Measurements from ENCODE around the gene PPP1CC.

GRCh38 chr12:110697236-110697635 lies 45.5 kb downstream of the PPP1CC start:
- TF ChIP-seq CTCF (IDR thresholded peaks at IDR 0.05) = no peak
- TF ChIP-seq POLR2A (IDR thresholded peaks at IDR 0.05) = no peak

Measured in right lobe of liver (tissue), 4 donors.